ENCODE data around the gene VMP1. TPM values are rescaled to one million over a fixed set of nuclear protein-coding genes. Genes with fewer than 3 reads are reported as not detected.

VMP1 gene
- total RNA-seq, 1 experiment from 2014 or later, result 236 TPM

- BruUV-seq (replicated peaks), result no TSS peak
- Histone ChIP-seq H4K20me1 (ENCODE audit: insufficient read depth) (peaks cover 73% of the 10 kb centered on the region), H3F3A (ENCODE audit: insufficient read depth, low read depth) (peaks cover 95% of the 10 kb centered on the region), H3K36me3 (ENCODE audit: low read depth) (peaks cover 75% of the 10 kb centered on the region), H3K4me2 (no peak overlapping the region), H3K79me2 (ENCODE audit: low read depth) (peaks cover 68% of the 10 kb centered on the region), H3K4me1 (replicated peaks; ENCODE audit: insufficient read depth) (peaks cover 12% of the 10 kb centered on the region; the same call in 1 of the 2 replicates), H3K27me3 (ENCODE audit: insufficient read depth, low read depth) (no peaks in the 10 kb centered on the region), H3K4me3 (no peak overlapping the region), H3K27ac (peak overlapping the region; percentile 81), H2AFZ (no peak overlapping the region), H3K9me3 (ENCODE audit: insufficient read depth, low read depth) (no peaks in the 10 kb centered on the region), H3K9me2 (ENCODE audit: insufficient read depth) (no peaks in the 10 kb centered on the region)
- no peak for DNase-seq
- CTCF ChIA-PET, result no interaction called here
- TF ChIP-seq, protein P1, sequence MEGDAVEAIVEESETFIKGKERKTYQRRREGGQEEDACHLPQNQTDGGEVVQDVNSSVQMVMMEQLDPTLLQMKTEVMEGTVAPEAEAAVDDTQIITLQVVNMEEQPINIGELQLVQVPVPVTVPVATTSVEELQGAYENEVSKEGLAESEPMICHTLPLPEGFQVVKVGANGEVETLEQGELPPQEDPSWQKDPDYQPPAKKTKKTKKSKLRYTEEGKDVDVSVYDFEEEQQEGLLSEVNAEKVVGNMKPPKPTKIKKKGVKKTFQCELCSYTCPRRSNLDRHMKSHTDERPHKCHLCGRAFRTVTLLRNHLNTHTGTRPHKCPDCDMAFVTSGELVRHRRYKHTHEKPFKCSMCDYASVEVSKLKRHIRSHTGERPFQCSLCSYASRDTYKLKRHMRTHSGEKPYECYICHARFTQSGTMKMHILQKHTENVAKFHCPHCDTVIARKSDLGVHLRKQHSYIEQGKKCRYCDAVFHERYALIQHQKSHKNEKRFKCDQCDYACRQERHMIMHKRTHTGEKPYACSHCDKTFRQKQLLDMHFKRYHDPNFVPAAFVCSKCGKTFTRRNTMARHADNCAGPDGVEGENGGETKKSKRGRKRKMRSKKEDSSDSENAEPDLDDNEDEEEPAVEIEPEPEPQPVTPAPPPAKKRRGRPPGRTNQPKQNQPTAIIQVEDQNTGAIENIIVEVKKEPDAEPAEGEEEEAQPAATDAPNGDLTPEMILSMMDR (conservative IDR thresholded peaks at IDR 0.05), result no peak
- TF ChIP-seq EZH2 (IDR thresholded peaks at IDR 0.05; ENCODE audit: low read depth), result no peak
- POLR2A ChIA-PET (ENCODE audit: unreplicated experiment), result no interaction called here
- intact Hi-C loops (cut with micrococcal nuclease; ENCODE audit: unreplicated experiment), result no loop called here
These were observed 13.1 kb upstream of the VMP1 start for GRCh38 chr17:59694344-59694743.

- POLR2A ChIA-PET (ENCODE audit: unreplicated experiment), result no interaction called here
These were observed 11.3 kb upstream of the VMP1 start for GRCh38 chr17:59695945-59696681.

GRCh38 chr17:59696682-59697277 is 10.7 kb upstream of the VMP1 start:
- no peaks in the 10 kb centered on the region for H3K9me3 ChIP-seq (ENCODE audit: insufficient read depth, low read depth)
- POLR2A ChIA-PET (ENCODE audit: unreplicated experiment), result no interaction called here

More at GRCh38 chr17:59695945-59696681, 11.3 kb upstream of the VMP1 start:
- no peak for TF ChIP-seq EZH2 (IDR thresholded peaks at IDR 0.05; ENCODE audit: low read depth)
- TF ChIP-seq, protein P1 (conservative IDR thresholded peaks at IDR 0.05), result no peak
- no peaks in the 10 kb centered on the region for H3K27me3 ChIP-seq (ENCODE audit: insufficient read depth, low read depth)
- no peaks in the 10 kb centered on the region for H3K9me2 ChIP-seq (ENCODE audit: insufficient read depth)
- H3K9me3 ChIP-seq (ENCODE audit: insufficient read depth, low read depth), result no peaks in the 10 kb centered on the region
- H3K27ac ChIP-seq, result peak overlapping the region; percentile 81
- peaks cover 70% of the 10 kb centered on the region for H3K79me2 ChIP-seq (ENCODE audit: low read depth)
- peaks cover 12% of the 10 kb centered on the region; the same call in 1 of the 2 replicates for H3K4me1 ChIP-seq (replicated peaks; ENCODE audit: insufficient read depth)
- H3K4me2 ChIP-seq, result no peak overlapping the region
- no peak for DNase-seq
- CTCF ChIA-PET, result no interaction called here
- intact Hi-C loops (cut with micrococcal nuclease; ENCODE audit: unreplicated experiment), result no loop called here
- peaks cover 95% of the 10 kb centered on the region for H3F3A ChIP-seq (ENCODE audit: insufficient read depth, low read depth)
- H2AFZ ChIP-seq, result no peak overlapping the region
- H4K20me1 ChIP-seq (ENCODE audit: insufficient read depth), result peaks cover 77% of the 10 kb centered on the region
- no peak overlapping the region for H3K4me3 ChIP-seq
- H3K36me3 ChIP-seq (ENCODE audit: low read depth), result peaks cover 71% of the 10 kb centered on the region
- BruUV-seq (replicated peaks), result no TSS peak

More at GRCh38 chr17:59696682-59697277, 10.7 kb upstream of the VMP1 start:
- Histone ChIP-seq H3K4me1 (replicated peaks; ENCODE audit: insufficient read depth) (peaks cover 12% of the 10 kb centered on the region; the same call in 1 of the 2 replicates), H3K27me3 (ENCODE audit: insufficient read depth, low read depth) (no peaks in the 10 kb centered on the region), H3K9me2 (ENCODE audit: insufficient read depth) (no peaks in the 10 kb centered on the region), H3F3A (ENCODE audit: insufficient read depth, low read depth) (peaks cover 98% of the 10 kb centered on the region), H3K27ac (peak overlapping the region; percentile 81), H3K36me3 (ENCODE audit: low read depth) (peaks cover 69% of the 10 kb centered on the region), H3K4me2 (no peak overlapping the region), H4K20me1 (ENCODE audit: insufficient read depth) (peaks cover 82% of the 10 kb centered on the region), H2AFZ (no peak overlapping the region), H3K4me3 (no peak overlapping the region), H3K79me2 (ENCODE audit: low read depth) (peaks cover 77% of the 10 kb centered on the region)
- TF ChIP-seq EZH2 (IDR thresholded peaks at IDR 0.05; ENCODE audit: low read depth), result no peak
- TF ChIP-seq, protein P1 (conservative IDR thresholded peaks at IDR 0.05), result no peak
- intact Hi-C loops (cut with micrococcal nuclease; ENCODE audit: unreplicated experiment), result no loop called here
- DNase-seq, result no peak
- CTCF ChIA-PET, result no interaction called here
- BruUV-seq (replicated peaks), result no TSS peak

All from PC-9 (cell line).